ENCODE data around the gene HSPA4L.

Gene HSPA4L

GRCh38 chr4:127783955-127784770, 2.0 kb downstream of the HSPA4L start:
- no peak for DNase-seq

DNA sequence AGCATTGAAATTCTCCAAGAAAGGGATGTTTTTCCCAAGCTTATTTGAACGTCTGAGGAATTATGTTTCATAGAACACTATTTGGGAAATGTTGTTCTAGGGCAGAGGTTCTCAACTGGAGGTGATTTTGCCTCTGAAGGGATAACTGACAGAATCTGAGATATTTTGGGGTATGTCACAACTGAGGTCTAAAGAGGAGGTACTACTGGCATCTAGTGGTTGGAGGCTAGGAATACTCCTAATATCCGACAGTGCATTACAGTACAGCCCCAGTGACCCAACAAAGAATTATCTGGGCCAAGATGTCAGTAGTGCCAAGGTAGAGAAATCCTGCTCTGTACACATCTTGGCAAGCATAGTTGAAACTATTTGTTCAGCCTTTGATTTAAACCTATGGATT, 6.4 kb downstream of the HSPA4L start:
- no peak for DNase-seq

GRCh38 chr4:127791391-127791790, 9.3 kb downstream of the HSPA4L start:
- DNase-seq, result no peak

- DNase-seq, result no peak
Observed at GRCh38 chr4:127793528-127793927, 11.4 kb downstream of the HSPA4L start.

DNA sequence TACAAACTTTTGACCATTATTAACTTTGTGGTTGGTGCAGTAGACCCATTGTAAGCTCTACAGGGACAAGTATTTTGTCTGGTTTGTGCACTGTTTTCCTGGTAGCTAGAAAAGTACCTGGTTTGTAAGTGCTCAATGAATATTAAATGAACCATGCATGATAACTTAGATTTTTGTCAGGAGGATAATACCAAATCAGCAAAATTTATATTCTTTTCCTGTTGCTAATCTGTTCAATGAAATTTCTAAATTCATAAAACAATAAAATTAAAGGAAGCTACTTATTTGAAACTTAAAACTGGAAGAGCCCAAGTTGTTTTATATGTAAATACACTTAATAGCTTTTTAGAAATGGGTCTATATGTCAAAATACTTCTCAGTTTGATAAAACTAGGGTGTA, 17.6 kb downstream of the HSPA4L start:
- DNase-seq, result no peak

GRCh38 chr4:127809173-127809800, 27.2 kb downstream of the HSPA4L start:
- no peak for DNase-seq

- no peak for DNase-seq
Observed at GRCh38 chr4:127810551-127810950, 28.4 kb downstream of the HSPA4L start.

GRCh38 chr4:127822430-127822829, 40.3 kb downstream of the HSPA4L start:
- no peak for DNase-seq

- no peak for DNase-seq
Observed at GRCh38 chr4:127828121-127828520, 46.0 kb downstream of the HSPA4L start.

- no peak for DNase-seq
Observed at GRCh38 chr4:127829014-127829413, 46.9 kb downstream of the HSPA4L start.

GRCh38 chr4:127832585-127832984, 50.5 kb downstream of the HSPA4L start:
- no peak for DNase-seq

DNA sequence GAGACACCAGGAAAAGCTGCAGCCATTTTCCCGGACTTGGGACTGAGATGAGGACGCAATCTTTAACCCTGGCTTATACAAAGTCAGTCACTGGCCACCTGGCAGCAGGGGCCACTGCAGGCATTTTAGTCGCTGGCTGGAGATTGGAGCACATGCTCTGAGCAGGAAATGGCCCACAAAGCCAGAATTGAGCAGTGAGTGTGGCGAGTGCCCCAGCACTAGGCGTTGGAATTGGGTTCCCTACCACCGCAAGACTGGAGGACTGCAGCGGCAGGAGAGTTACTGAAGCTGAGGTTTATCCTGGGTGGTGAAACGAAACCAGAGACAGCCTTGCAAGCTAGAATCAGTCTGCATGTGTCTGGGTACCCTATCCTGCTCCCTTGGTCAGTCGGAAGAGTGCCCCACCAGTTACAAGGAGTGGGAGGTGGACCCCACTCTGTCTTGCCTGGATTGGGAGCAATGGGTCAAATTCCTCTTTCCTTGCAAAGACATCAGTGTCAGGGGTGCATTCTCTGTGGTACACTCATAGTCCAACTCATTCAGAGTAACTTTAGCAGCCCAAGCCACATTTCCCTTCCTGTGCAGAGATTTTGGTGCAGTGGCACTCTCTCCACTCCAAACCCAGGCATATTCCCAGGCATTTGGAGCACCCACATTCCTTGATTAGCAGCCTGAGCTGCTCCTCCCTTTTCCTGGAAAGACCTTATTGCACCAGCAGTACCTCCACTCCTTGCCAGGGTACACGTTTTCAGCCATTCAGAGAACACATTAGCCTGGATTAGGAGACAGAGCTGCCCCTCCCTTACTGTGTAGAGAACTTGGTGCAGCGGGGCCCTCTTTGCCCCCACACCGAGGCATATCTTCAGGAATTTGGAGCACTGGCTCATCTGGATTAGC, 61.8 kb downstream of the HSPA4L start:
- DNase-seq, result no peak

DNA sequence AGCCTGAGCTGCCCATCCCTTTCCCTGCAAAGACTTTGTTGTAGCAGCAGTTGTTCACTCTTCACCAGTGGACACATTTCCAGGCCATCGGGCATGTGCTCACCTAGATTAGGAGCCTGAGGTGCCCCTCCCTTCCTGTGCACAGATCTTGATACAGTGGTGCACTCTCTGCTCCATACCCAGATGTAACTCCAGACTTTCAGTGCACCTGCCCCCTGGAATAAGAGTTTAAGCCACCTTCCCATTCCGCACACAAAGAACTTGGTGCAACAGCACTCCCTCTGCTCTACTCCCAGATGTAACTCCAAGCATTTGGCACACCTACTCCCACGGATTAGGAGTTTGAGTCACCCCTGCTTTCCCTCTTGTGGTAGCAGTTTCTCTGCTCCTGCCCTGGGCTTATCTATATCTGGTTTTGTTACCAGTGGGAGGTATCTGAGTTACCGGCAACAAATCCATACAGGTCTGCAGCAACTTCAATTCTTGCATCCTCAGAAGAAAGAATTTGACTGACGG, 62.5 kb downstream of the HSPA4L start:
- DNase-seq, result no peak

- DNase-seq, result no peak
Observed at GRCh38 chr4:127846061-127846460, 63.9 kb downstream of the HSPA4L start.

GRCh38 chr4:127846765-127847164, 64.6 kb downstream of the HSPA4L start:
- DNase-seq, result no peak

DNA sequence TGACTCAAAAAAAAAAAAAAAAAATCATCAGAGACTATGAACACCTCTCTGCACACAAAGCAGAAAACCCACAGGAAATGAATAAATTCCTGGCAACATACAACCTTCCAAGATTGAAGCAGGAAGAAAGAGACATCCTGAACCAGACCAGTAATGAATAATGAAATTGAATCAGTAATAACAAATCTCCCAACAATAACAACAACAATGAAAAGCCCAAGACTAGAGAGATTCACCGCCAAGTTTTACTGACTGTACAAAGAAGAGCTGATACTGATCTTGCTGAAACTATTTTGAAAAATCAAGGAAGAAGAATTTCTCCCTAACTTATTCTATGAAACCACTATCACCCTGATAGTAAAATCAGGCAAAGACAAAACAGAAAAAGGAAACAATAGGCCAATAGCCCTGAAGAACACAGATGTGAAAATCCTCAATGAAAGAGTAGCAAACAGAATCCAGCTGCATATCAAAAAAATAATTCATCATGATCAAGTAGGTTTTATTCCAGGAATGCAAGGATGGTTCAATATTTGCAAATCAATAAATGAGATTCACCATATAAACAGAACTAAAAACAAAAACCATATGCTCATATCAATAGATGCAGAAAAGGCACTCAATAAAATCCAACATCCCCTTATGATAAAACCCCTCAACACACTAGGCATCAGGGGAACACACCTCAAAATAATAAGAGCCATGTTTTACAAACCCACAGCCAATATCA, 67.5 kb downstream of the HSPA4L start:
- no peak for DNase-seq

DNA sequence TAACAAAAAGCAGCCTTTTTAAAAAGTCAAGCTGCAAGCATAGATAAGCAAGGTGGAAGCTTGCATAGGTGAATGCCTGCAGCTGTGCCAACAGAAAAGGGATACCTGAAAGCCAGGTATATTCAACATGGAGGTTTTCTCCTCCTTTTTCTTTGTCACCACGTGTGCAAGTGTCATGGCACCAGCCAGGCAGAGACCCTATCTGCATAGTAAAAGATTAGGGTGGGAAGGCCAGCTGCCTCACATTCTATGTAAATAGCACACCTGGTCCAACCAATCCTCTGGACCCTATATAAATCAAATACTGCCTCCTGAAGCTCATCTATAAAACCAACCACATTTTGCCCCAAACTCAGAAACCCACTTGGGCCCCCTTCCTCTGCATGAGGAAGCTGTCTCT, 70.5 kb downstream of the HSPA4L start:
- DNase-seq, result no peak

- no peak for DNase-seq
Observed at GRCh38 chr4:127856196-127856812, 74.2 kb downstream of the HSPA4L start.

GRCh38 chr4:127856813-127857447, 74.8 kb downstream of the HSPA4L start:
- no peak for DNase-seq

- DNase-seq, result no peak
Observed at GRCh38 chr4:127857641-127858040, 75.5 kb downstream of the HSPA4L start.

DNA sequence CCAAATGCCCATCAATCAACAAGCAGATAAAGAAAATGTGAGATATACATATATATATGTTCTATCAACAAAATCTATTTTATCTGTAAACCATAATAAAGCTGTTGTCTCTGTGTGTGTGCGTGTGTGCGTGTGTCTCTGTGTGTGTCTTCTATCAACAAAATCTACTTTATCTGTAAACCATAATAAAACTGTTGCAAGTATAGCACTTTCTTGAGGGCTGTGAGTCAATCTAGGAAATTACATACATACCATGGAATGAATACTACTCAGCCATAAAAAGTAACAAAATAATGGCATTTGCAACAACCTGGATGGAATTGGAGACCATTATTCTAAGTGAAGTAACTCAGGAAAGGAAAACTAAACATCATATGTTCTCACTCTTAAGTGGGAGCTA, 86.1 kb downstream of the HSPA4L start:
- no peak for DNase-seq

DNA sequence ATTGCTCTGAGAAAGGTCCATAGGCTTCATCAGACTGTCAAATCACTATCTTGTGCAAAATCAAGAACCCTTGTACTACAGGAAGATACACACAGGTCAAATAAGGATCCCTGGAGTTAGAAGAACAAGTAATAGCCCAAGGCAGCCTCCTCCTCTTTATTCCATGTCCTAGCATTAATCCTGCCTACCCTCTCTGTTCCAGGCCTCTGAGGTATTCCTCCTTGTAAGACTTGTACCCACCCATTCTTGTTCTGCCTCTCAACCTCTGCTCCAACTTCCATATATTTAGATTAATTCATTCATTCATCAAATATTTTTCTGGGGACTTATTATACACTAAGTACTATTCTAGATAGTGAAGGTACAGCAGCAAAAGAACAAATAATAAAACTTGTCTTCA, 88.2 kb downstream of the HSPA4L start:
- no peak for DNase-seq

Measured in NCI-H146 (cell line).